Vagina (tissue), 2 donors: ENCODE measurements around the gene CD52. TPM values are rescaled to one million over a fixed set of nuclear protein-coding genes. Genes with fewer than 3 reads are reported as not detected.

ENCODE experiments used
- DNase-seq, 2 donors: peaks; one replicate each; pipeline ENCODE4 v3.0.0-alpha.2; 2017; ENCODE audit errors: extremely low spot score in 2 of 2
- H3K27ac ChIP-seq: fragments of 200-600 bp; sonication (generic); one replicate; pipeline ENCODE4 v1.5.1; 2019
- H3K27me3 ChIP-seq: fragments of 200-600 bp; sonication (generic); one replicate; pipeline ENCODE4 v1.5.1; 2019
- H3K36me3 ChIP-seq, 2 donors: fragments of 200-600 bp; sonication (generic); one replicate each; pipeline ENCODE4 v1.5.1; 2017 to 2019
- H3K4me1 ChIP-seq: fragments of 200-600 bp; sonication (generic); one replicate; pipeline ENCODE4 v1.5.1; 2019
- H3K4me3 ChIP-seq, 2 donors: fragments of 200-600 bp; sonication (generic); 1 replicate in 1 of 2; 2 replicates in 1 of 2; pipeline ENCODE4 v1.5.1; 2016 to 2019
- H3K9me3 ChIP-seq: fragments of 200-600 bp; sonication (generic); one replicate; pipeline ENCODE4 v1.5.1; 2019
- CTCF ChIP-seq, 3 experiments: fragments of 450-650 bp in 2 of 3; fragments of 200-600 bp in 1 of 3; sonication (generic) in 1 of 3; IDR thresholded peaks; one replicate each; pipeline ENCODE4 v1.5.1; 2017 to 2019; ENCODE audit warnings: antibody characterized with exemption in 3 of 3, mild to moderate bottlenecking in 2 of 3, moderate library complexity in 2 of 3
- POLR2A ChIP-seq, 2 donors: fragments of 450-650 bp; IDR thresholded peaks; one replicate each; pipeline ENCODE4 v1.6.1; 2017; ENCODE audit warnings: antibody characterized with exemption in 2 of 2, mild to moderate bottlenecking in 2 of 2, moderate library complexity in 2 of 2
- POLR2AphosphoS5 ChIP-seq, 2 donors: sonication (generic); formaldehyde crosslinking; IDR thresholded peaks; one replicate each; pipeline ENCODE4 v1.9.0; 2017; ENCODE audit warnings: antibody characterized with exemption in 2 of 2, mild to moderate bottlenecking in 2 of 2, low read depth in 1 of 2; ENCODE audit not compliant: insufficient read depth in 1 of 2
- intact Hi-C: fragments of 100-400 bp; cut with DNase I; formaldehyde crosslinking; loops from one replicate; pipeline ENCODE4 v1.15.1; 2023
- total RNA-seq: library from RNA; depleted of rRNA; stranded (reverse); fragments of >200 nt; gene quantifications from one replicate; pipeline ENCODE4 v1.2.3, GENCODE V29; 2016

CD52 gene
- total RNA-seq, 1 donor from 2014 or later, result 8.1 TPM

GRCh38 chr1:26352338-26352679 lies 34.6 kb downstream of the CD52 start:
- Histone ChIP-seq H3K4me3 (peak overlapping the region in 1 of 2 donors; percentile 40), H3K4me1 (peaks cover 19% of the 10 kb centered on the region), H3K27ac (peak overlapping the region; percentile 68), H3K27me3 (no peaks in the 10 kb centered on the region), H3K36me3 (no peaks in the 10 kb centered on the region), H3K9me3 (no peaks in the 10 kb centered on the region)
- intact Hi-C loops, result no loop called here
- no peak for DNase-seq
- no peak for TF ChIP-seq POLR2A (IDR thresholded peaks at IDR 0.05)
- TF ChIP-seq POLR2AphosphoS5 (IDR thresholded peaks at IDR 0.05; ENCODE audit: insufficient read depth in 1 of 2, low read depth in 1 of 2), result no peak
- TF ChIP-seq CTCF (IDR thresholded peaks at IDR 0.05), result no peak

- peak overlapping the region in 1 of 2 donors; percentile 40 for H3K4me3 ChIP-seq
- H3K36me3 ChIP-seq, result no peaks in the 10 kb centered on the region
- peak overlapping the region; percentile 68 for H3K27ac ChIP-seq
- no peaks in the 10 kb centered on the region for H3K27me3 ChIP-seq
- no peaks in the 10 kb centered on the region for H3K9me3 ChIP-seq
- no peak for DNase-seq
- intact Hi-C loops, result no loop called here
- TF ChIP-seq POLR2AphosphoS5 (IDR thresholded peaks at IDR 0.05; ENCODE audit: insufficient read depth in 1 of 2, low read depth in 1 of 2), result no peak
- no peak for TF ChIP-seq CTCF (IDR thresholded peaks at IDR 0.05)
- no peak for TF ChIP-seq POLR2A (IDR thresholded peaks at IDR 0.05)
- H3K4me1 ChIP-seq, result peaks cover 19% of the 10 kb centered on the region
Observed at GRCh38 chr1:26353210-26353859, 35.6 kb downstream of the CD52 start.

- Histone ChIP-seq H3K4me3 (peak within 1 kb of the TSS in 1 of 2 donors; percentile 40), H3K36me3 (no peaks in the 10 kb centered on the region), H3K27me3 (no peaks in the 10 kb centered on the region), H3K9me3 (no peaks in the 10 kb centered on the region), H3K4me1 (peaks cover 19% of the 10 kb centered on the region), H3K27ac (peak within 1 kb of the TSS; percentile 68)
- TF ChIP-seq POLR2A (IDR thresholded peaks at IDR 0.05) (no peak), CTCF (IDR thresholded peaks at IDR 0.05) (no peak), POLR2AphosphoS5 (IDR thresholded peaks at IDR 0.05; ENCODE audit: insufficient read depth in 1 of 2, low read depth in 1 of 2) (peak in 1 of 2 donors; percentile 65)
- intact Hi-C loops, result no loop called here
- DNase-seq, result no peak
Observed at GRCh38 chr1:26353976-26354820, 36.4 kb downstream of the CD52 start, which contains the start of gene CRYBG2. CRYBG2 (minus strand) TSS chr1:26354130; CDS start chr1:26346657, 7,473 bp downstream.

- intact Hi-C loops, result no loop called here
- TF ChIP-seq CTCF (IDR thresholded peaks at IDR 0.05) (no peak), POLR2A (IDR thresholded peaks at IDR 0.05) (no peak), POLR2AphosphoS5 (IDR thresholded peaks at IDR 0.05; ENCODE audit: insufficient read depth in 1 of 2, low read depth in 1 of 2) (no peak)
- H3K9me3 ChIP-seq, result no peaks in the 10 kb centered on the region
- peaks cover 2% of the 10 kb centered on the region for H3K27me3 ChIP-seq
- H3K36me3 ChIP-seq, result no peaks in the 10 kb centered on the region
- no peak for DNase-seq
- peak overlapping the region; percentile 53 for H3K27ac ChIP-seq
- H3K4me1 ChIP-seq, result peaks cover 22% of the 10 kb centered on the region
- no peak overlapping the region for H3K4me3 ChIP-seq
Observed at GRCh38 chr1:26354972-26355371, 37.2 kb downstream of the CD52 start.
